Medulla oblongata (tissue), 1 donor: ENCODE measurements around the gene SCNN1A.

ENCODE experiments used
- DNase-seq: peaks from one replicate; pipeline ENCODE4 v3.0.0-alpha.2; 2015; ENCODE audit errors: extremely low spot score

SCNN1A gene

DNA sequence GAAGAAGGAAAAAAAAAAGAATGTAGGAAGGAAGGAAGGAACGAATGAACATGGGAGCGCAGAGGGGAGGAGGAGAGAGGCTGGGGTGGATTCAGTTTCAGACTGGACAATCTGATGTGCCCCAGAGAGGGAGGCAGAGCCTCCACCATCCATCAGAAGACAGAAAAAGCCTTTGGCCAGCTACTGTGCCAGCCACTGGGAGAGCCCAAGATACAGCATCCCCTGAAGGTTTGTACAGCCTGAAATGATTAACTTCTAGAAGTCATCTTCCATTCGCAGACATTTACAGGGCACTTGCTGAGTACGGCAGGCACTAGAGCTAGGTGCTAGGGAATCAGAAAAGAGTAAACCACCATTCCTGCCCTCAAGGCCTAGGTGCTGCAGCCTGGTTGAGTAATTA, 55.9 kb downstream of the SCNN1A start:
- DNase-seq = no peak

DNA sequence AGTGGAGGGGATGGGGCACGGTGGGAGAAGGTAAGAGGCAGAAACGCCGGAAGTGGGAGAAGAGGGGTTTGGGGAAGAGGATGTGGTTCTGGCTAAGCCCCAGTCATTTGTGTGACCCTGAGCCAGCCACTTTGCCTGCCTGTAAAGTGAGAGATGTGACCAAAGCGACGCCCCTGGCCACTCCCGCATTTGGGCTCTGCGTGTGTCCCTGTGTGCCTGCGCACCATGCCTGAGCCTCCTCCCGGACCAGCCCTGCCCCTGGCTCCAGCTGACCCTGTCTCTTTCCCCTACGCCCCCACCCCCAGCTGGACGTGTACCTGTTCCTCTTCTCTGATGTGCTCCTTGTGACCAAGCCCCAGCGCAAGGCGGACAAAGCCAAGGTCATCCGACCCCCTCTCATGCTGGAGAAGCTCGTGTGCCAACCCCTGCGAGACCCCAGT, 56.9 kb downstream of the SCNN1A start:
- no peak for DNase-seq

DNA sequence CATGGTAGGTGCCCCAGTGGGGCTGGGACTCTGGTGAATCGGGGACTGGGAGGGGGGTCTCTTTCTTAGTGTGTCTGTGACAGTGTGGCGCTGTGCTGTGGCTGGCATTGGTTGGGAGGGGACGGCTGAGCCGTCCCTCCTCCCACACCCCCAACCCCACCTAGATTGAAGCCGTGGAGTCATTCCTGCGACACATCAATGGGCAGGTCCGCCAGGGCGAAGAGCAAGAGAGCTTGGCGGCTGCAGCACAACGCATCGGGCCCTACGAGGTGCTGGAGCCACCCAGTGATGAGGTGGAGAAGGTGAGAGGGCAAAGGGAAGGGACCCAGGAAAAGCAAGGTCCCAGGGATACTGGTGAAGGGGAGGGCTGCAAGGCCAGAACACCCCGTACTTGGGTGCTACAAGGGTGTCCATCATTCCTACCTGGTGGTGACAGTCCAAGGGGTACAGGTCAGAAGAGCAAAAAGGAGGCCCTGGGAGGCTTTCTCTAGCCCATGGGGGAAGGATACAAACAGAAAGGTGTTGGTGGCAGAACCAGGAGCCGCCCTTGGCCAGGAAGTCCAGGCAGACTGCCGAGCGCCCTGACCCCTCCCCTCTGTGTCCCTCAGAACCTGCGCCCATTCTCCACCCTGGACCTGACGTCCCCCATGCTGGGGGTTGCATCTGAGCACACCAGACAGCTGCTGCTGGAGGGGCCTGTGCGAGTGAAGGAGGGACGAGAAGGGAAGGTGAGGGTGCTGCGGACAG, 57.5 kb downstream of the SCNN1A start:
- DNase-seq = no peak

DNA sequence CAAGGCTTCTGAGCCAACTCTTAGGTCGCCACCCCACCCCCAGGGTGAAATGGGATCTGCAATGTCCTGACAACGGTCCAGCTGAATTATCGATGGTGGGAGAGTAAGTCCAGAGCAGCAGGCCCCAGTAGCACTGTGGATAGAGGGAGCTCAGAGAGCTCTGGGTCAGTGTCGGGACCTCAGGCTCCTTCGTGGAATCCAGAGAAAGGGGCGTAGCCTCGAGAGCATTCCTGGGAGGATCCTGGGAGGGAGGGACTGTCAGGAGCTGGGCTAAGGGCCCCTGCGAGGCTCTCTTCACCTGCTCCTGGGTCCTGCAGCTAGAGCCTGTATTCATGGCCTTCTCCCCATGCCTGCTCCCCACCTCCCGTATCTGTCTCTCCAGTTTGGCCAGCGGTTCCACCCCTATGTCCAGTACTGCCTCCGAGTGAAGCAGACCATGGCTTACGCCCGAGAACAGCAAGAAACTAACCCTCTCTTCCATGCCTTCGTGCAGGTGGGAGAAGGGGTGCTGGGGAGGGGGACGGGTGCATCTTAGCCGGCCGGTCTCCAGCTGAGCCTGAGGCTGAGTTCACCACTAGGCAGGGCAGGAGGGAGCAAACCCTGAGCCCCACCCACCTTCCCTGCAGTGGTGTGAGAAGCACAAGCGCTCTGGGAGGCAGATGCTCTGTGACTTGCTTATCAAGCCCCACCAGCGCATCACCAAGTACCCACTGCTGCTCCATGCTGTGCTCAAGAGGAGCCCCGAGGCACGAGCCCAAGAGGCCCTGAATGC, 58.3 kb downstream of the SCNN1A start:
- no peak for DNase-seq

DNA sequence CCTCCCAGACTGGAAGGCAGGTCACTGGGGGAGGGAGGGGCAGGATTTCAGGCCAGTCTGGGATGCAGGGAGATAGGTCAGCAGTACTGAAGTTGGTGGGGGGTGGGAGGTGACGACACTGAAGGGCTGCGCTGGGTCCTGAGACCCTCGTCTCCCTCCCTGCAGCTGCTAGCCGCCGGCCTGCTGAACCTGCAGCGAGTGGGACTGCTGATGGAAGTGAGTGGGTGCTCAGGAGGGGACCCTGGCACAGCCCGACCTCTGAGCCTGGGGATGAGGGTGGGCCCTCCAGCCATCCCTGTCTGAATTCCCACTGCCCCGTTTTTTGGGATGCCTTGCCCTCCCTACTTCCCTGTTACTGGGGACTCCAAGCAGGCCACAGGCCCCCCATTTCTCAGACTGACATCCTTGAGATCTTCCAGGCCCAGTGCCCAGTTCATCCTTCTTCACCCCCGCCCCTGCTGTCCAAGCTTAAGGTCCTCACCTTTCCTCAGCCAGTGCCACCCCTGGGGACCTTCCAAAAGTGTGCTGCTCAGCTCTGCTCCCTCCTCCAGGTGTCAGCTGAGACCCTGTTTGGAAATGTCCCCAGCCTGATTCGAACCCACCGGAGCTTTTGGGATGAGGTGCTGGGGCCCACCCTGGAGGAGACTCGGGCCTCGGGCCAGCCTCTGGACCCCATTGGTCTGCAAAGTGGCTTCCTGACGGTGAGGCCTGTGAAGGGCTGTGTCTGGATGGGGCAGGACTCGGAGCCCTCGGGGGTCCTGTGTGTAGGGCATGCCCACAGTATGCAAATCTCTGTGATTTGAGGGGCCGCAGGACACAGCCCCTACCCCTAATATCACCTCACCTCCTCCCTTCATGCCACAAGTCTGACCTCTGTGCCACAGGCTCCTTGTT, 59.4 kb downstream of the SCNN1A start:
- no peak for DNase-seq

DNA sequence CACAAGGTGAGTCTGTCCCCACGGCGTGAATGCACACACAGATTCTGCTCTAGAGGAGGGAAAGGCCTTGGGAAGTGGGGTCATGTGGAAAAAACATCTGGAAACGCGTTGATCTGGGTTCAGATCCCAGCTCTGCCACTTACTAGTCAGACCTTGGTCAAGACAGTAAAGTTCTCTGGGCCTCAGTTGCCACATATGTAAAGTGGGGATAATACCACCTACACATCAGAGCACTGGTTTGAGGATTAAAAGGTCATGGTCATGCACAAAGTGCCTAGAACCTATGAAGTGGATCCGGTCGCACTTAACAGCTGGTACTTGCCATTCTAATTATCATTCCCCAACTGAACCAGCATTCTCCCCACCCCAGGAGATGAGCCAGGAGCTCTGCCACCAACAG, 60.2 kb downstream of the SCNN1A start:
- no peak for DNase-seq

DNA sequence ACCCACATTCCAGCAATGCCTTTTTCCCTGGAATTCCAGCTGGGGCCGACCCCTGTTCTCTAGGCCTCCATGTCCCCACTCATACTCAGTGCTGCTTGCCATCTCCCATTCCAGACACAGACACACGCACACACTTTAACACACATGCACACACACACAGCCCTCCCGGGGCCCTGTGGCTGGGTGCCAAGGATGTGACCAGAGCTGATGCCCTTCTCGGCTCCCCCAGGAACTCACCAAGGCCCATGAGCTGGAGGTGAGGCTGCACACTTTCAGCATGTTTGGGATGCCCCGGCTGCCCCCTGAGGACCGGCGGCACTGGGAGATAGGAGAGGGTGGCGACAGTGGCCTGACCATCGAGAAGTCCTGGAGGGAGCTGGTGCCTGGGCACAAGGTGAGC, 60.6 kb downstream of the SCNN1A start:
- no peak for DNase-seq

DNA sequence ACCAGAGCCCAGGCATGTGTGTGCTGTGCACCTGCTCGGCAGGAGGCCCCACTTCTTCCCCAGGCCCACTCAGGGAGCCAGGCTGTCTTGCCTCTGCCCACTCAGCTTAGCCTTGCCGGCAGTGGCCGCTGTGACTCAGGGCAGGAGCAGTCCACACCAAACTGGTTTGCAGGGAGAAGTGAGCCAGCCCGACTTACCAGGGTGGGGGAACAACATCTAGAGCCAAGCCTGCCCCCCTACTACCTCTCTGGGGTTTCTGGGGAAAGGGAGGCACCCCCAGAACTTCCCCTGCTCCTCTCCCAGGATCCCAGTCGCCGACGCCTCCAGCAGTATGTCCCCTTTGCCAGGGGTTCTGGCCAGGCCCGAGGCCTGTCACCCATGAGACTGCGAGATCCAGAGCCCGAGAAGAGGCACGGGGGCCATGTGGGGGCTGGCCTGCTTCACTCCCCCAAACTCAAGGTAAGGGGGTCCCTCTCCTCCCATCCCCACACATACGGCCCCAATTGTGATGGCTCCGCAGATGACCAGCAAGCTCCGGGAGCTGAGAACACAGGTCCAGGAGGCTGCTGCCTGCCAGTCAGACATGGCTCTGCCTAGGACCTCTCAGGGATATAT, 61.9 kb downstream of the SCNN1A start:
- DNase-seq = no peak

DNA sequence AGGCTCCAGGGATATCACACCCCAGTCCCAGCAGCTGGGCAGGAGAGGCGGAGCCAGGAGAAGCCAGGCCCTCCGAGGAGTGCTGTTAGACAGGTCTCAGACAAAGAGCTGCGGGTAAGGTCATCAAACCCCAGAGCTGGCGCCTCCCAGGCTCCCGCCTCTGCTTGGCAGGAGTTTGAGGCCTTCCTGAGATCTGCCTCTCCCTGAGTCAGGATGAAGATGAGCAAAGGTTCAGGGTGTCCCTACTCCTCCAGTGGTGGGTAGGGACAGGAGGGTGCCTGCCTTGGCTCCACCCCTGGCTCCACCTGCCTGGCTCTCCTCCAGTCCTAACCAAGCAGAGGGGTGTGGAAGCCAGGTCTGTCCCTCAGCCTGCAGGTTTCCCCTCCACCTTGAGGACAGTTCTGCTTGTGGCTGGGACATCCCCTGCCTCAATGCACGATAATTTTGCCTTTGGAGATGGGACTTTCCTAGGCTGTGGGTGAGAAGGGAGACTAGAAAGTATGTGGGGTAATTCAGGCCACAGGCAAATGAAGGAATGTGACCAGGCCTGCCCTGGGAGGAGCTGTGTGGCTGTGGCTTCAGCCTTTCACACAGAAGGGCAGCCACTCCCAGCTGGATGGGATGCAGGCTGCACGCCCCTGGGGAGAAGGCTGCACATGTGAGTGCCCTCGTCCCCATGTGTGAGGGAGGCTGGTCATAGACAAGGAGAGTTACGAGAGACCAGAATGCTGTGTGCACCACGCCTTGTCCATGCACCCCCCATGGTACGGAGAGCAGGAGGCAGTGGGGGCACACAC, 62.6 kb downstream of the SCNN1A start:
- no peak for DNase-seq

DNA sequence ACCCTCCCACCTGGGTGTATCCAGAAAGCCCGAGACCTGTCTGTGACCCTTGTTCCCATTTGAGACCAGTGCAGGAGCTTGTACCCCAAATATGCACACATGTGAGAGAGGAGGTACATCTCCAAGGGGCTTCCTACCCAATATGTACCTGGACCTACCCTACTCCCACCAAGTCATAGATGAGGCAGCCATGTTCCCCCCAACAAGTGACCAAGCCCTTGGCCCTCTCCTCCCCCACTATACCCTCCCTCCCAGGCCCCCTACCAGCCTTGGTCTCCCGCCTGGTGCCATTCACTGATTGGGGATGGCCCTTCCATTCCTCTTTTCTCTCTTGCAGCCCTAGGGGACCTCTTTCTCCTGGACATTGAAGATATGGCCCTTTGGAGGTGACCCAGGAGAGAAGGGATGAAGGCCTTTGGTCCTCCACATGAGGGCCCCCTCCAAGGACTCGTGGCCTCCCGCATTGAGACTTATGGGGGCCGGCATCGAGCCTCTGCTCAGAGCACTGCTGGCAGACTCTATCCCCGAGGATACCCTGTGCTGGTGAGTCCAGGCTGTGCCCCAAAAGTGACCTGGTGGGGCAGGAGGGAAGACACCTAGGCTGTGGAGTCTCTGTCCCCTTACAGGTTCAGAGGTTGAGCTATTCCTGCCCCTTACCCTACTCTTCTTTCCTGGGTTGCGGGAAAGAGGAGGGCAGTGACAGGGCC, 63.4 kb downstream of the SCNN1A start:
- DNase-seq = no peak

DNA sequence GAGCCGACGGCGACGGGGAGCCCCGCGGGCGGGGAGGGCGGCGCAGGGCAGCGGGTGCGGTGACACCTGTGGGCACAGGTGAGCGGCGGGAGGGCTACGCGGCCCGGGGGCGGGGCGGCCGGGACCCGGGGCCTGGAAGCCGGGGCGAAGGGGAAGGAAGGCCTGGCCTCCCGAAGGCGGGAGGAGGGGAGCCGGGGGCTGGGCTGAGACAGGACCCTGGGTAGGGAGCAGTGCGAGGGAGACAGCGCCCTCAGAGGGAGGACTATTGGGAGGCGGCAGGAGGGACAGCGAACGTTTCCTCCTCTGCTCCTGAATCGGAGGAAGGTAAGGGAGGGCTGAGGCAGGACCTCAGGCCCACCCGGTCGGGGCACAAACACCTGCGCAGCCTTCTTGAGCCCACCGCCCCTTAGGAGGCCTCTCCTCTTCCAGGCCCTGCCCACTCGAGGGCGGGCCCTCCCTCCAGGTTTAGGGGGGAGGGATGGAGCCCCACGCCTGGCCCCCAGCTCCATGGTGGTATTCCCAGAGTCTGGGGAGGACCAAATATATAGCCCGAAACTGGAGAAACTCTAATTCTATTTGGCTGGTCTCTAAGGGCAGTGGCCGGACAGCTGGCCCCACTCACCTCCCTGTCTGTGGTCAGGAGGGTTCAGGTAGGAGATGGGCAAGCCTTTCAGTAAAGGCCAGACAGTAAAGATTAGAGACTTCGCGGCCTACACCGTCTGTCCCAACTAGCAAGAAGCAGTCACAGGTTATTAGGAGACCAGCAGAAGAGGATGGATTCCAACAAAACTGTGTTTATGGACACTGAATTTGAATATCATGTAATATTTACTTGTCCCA, 64.4 kb downstream of the SCNN1A start:
- no peak for DNase-seq

DNA sequence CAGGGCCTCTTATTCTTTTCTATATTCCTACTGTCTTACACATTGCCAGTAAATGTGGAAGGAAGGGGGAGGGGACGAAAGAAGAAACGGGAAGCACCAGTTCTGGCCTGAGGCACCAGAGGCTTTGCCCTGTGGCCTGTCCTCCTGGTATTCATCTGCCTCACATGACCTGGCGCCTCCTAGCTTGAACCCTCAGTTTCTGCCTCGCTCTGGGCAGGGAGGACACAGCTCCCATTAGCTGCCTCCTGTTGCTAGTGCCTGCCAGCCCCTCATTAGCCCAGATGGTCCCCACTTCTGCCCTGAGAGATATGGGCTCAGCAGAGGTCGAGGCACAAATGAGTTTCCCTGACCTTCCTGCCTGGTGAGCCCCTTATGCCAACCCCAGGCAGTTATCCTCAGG, 67.8 kb downstream of the SCNN1A start:
- DNase-seq = peak; percentile 62

DNA sequence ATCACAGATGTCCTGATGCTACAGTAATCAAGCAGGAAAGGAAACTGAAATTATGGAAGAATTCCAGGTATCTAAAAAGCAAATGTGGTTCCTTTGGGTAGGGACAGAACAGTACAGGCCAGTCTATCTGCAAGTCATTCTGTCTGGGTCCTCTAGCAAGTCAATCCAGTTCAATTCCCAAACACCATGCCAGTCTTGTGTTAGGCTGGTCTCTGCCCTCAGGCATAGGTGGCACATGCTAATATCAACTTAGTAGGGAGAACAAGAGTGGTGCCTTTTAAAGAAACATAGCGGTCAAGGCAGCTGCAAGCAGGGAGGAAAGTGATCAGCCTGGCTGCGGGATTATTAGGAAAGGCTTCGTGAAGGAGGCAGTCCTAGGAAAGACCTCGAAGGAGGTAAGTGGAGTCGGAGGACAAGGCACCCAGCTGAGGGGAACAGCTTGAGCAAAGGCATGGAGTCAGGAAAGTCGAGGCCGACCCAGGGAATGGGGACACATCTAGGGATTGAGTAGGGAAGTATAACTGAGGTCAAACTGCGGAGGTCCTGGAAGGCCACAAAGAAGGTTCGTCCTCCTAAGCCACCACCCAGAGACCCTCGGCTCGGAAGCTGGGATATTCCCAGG, 68.7 kb downstream of the SCNN1A start:
- no peak for DNase-seq

DNA sequence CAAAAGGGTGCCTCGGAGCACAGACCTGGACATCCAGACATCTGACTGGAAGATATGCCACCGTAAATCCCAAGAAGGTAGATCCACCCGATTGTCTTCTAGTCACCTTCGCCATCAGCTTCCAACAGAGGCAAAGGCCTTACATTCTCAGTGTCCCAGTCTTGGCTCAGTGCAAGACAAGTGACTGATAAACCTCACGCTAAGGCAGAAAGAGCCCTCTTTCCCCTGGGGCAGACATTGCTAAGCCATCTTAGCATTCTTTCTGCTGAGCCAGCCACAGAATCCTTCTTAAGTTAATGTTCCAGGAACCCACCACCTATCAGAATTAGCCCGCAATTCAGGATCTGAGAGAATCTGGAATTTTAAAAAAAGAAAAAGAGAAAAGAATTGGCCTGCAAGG, 69.2 kb downstream of the SCNN1A start:
- no peak for DNase-seq

DNA sequence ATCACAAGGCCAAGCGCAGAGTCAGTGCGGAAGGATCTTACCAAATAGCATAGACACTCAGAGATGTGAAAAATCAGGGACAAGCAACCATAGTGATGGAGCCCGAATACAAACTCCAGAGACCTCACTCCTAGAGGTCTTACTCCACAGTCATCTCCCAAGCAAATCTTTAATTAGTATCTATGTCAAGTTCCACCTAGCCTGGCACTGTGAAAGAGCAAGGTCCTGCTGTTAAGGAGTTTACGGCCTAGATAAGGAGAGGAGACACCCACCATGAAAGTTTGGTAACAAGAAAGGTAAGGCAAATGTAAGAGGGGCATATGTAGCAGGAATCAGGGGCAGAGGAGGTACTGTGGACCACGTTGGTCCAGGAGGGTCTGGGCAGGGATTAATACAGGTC, 72.3 kb downstream of the SCNN1A start:
- DNase-seq = no peak

DNA sequence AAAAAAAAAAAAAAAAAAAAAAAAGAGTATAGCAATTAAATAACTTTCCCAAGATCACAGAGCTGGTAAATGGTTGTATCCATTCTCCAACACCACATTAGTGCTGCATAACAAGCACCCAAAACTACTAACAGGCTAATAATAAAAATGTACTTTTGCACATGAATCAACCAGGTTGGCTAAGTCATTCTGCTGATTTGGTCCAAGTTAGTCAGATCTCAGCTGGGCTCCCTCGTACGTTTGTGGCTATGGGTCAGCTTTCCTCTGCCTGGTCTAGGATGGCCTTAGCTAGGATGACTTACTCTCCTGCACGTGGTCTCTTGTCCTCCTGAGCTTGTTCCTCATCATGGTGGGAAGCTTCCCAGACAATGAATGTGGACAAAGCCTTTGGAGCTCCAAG, 72.7 kb downstream of the SCNN1A start:
- no peak for DNase-seq

DNA sequence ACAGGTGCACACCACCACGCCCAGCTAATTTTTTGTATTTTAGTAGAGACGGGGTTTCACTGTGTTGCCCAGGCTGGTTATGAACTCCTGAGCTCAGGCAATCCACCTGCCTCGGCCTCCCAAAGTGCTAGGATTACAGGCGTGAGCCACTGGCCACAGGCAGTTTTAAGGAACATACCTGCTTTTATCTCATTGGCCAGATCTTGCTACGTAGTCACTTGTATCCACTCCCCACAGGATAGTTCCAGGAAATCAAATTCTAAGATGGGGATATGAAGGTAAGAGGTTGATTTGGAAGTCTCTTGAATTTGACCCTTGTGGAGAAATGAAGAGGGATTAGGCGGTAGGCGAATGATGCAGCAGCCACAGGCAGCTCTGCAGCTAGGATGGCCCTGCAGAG, 73.6 kb downstream of the SCNN1A start:
- no peak for DNase-seq

DNA sequence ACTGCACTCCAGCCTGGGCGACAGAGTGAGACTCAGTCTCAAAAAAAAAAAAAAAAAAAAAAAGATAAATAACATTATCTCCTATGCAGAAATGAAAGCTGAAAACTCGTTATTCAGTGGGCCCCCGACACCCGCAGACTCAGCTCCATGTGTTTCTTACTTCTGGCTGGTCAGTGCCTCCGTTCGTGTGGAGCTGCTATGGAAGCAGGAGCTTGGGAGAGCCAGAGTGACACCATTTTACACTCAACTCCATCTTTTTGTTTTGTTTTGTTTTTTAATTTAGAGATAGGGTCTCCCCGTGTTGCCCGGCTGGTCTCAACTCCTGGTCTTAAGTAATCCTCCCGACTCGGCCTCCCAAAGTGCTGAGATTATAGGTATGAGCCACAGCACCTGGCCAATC, 78.2 kb downstream of the SCNN1A start:
- no peak for DNase-seq
